Fibroblast of lung (primary cell): ENCODE results near the gene STK32B. TPM values are rescaled to one million over a fixed set of nuclear protein-coding genes. Genes with fewer than 3 reads are reported as not detected.
A peak's percentile ranks its signal among the peaks of the same experiment; 100 is the strongest.

Experiments used
- DNase-seq, 2 donors: peaks; one replicate each; pipeline versions ENCODE4 v3.0.0 to v3.0.0-alpha.2; 2010; ENCODE audit warnings: low read depth in 2 of 2
- H2AFZ ChIP-seq: 2 replicates; pipeline ENCODE4 v1.5.1; 2012; ENCODE audit warnings: low read length, control low read depth, inconsistent platforms
- H3K27ac ChIP-seq: 2 replicates; pipeline ENCODE4 v1.5.1; 2011; ENCODE audit warnings: low read length, control low read depth; ENCODE audit not compliant: insufficient read depth
- H3K27me3 ChIP-seq: 2 replicates; pipeline ENCODE4 v1.5.1; 2011; ENCODE audit warnings: mild to moderate bottlenecking, low read length; ENCODE audit not compliant: control insufficient read depth, insufficient read depth
- H3K36me3 ChIP-seq: 2 replicates; pipeline ENCODE4 v1.5.1; 2011; ENCODE audit warnings: low read length; ENCODE audit not compliant: control insufficient read depth, insufficient read depth
- H3K4me1 ChIP-seq: 2 replicates; pipeline ENCODE4 v1.5.1; 2011; ENCODE audit warnings: low read length; ENCODE audit not compliant: control insufficient read depth, insufficient read depth; ENCODE audit errors: extremely low read depth
- H3K4me2 ChIP-seq: 2 replicates; pipeline ENCODE4 v1.5.1; 2011; ENCODE audit warnings: low read length, control low read depth; ENCODE audit not compliant: insufficient read depth; ENCODE audit errors: extremely low read depth
- H3K4me3 ChIP-seq, 4 experiments: fragments of 200-600 bp in 1 of 4; sonication (generic) in 1 of 4; replicated peaks in 1 of 4; 2 replicates each; pipeline ENCODE4 v1.5.1; 2011 to 2016; ENCODE audit warnings: low read length in 4 of 4, low read depth in 3 of 4, mild to moderate bottlenecking in 3 of 4, control low read depth in 2 of 4, inconsistent platforms in 1 of 4, mixed read lengths in 1 of 4; ENCODE audit not compliant: insufficient read depth in 1 of 4; ENCODE audit errors: control extremely low read depth in 1 of 4
- H3K79me2 ChIP-seq: 2 replicates; pipeline ENCODE4 v1.5.1; 2012; ENCODE audit warnings: mild to moderate bottlenecking, low read length, inconsistent platforms; ENCODE audit not compliant: control insufficient read depth, insufficient read depth
- H3K9ac ChIP-seq: 2 replicates; pipeline ENCODE4 v1.5.1; 2011; ENCODE audit warnings: mild to moderate bottlenecking, low read length, control low read depth; ENCODE audit not compliant: insufficient read depth
- H3K9me3 ChIP-seq: 2 replicates; pipeline ENCODE4 v1.5.1; 2012; ENCODE audit warnings: low read depth, low read length; ENCODE audit not compliant: control insufficient read depth, insufficient read depth
- H4K20me1 ChIP-seq: 2 replicates; pipeline ENCODE4 v1.5.1; 2011; ENCODE audit warnings: low read length; ENCODE audit not compliant: control insufficient read depth, insufficient read depth; ENCODE audit errors: extremely low read depth
- CTCF ChIP-seq, 2 donors: IDR thresholded peaks in 1 of 2; conservative IDR thresholded peaks in 1 of 2; 1 replicate in 1 of 2; 2 replicates in 1 of 2; pipeline ENCODE4 v1.5.1; 2011 to 2012; ENCODE audit warnings: low read length in 2 of 2, control low read depth in 1 of 2, inconsistent platforms in 1 of 2, low read depth in 1 of 2, mild to moderate bottlenecking in 1 of 2
- EZH2 ChIP-seq: IDR thresholded peaks from 2 replicates; pipeline ENCODE4 v1.5.1; 2012; ENCODE audit warnings: low read length, control low read depth, mild to moderate bottlenecking; ENCODE audit errors: missing control alignments
- polyA plus RNA-seq, 2 donors: library from polyadenylated mRNA; depleted of rRNA in 1 of 2; stranded (reverse) in 1 of 2; unstranded in 1 of 2; fragments of >200 nt; gene quantifications; 2 replicates each; pipeline ENCODE4 v1.2.1, GENCODE V29; 2011 to 2012; ENCODE audit warnings: missing spikeins in 1 of 2
- total RNA-seq: library from RNA; depleted of rRNA; stranded (reverse); fragments of >200 nt; gene quantifications from 2 replicates; pipeline ENCODE4 v1.2.1, GENCODE V29; 2014

Gene STK32B
- total and polyA plus RNA-seq, 2 donors (not counting 1 experiment from before 2014, with no cell fraction given) = 0.50 to 1.4 TPM

GRCh38 chr4:5139141-5139540 is 87.9 kb downstream of the STK32B start:
- H3K27ac ChIP-seq = no peak overlapping the region
- no peak overlapping the region for H3K4me3 ChIP-seq
- H3K4me1 ChIP-seq = no peaks in the 10 kb centered on the region
- no peak for DNase-seq
- no peak overlapping the region for H3K9ac ChIP-seq
- H3K4me2 ChIP-seq = no peak overlapping the region
- H4K20me1 ChIP-seq = no peaks in the 10 kb centered on the region
- H3K36me3 ChIP-seq = no peaks in the 10 kb centered on the region
- no peaks in the 10 kb centered on the region for H3K9me3 ChIP-seq
- H3K79me2 ChIP-seq = no peaks in the 10 kb centered on the region
- H3K27me3 ChIP-seq = no peaks in the 10 kb centered on the region
- TF ChIP-seq CTCF (conservative IDR thresholded peaks at IDR 0.05 in 1 of 2, IDR thresholded peaks at IDR 0.05 in 1 of 2; ENCODE audit: low read depth in 1 of 2, low read length in 2 of 2) = no peak
- TF ChIP-seq EZH2 = no peak
- no peak overlapping the region for H2AFZ ChIP-seq

GRCh38 chr4:5141802-5142201 is 90.5 kb downstream of the STK32B start:
- no peak for DNase-seq
- no peak overlapping the region for H3K4me3 ChIP-seq
- H3K9me3 ChIP-seq = no peaks in the 10 kb centered on the region
- TF ChIP-seq CTCF (conservative IDR thresholded peaks at IDR 0.05 in 1 of 2, IDR thresholded peaks at IDR 0.05 in 1 of 2; ENCODE audit: low read depth in 1 of 2, low read length in 2 of 2) (no peak), EZH2 (no peak)
- H2AFZ ChIP-seq = no peak overlapping the region
- no peaks in the 10 kb centered on the region for H3K4me1 ChIP-seq
- H3K27ac ChIP-seq = no peak overlapping the region
- H3K36me3 ChIP-seq = no peaks in the 10 kb centered on the region
- no peaks in the 10 kb centered on the region for H3K79me2 ChIP-seq
- H4K20me1 ChIP-seq = no peaks in the 10 kb centered on the region
- no peaks in the 10 kb centered on the region for H3K27me3 ChIP-seq
- H3K9ac ChIP-seq = no peak overlapping the region
- no peak overlapping the region for H3K4me2 ChIP-seq

GRCh38 chr4:5142726-5143125 is 91.4 kb downstream of the STK32B start:
- TF ChIP-seq EZH2 = no peak
- TF ChIP-seq CTCF (conservative IDR thresholded peaks at IDR 0.05 in 1 of 2, IDR thresholded peaks at IDR 0.05 in 1 of 2; ENCODE audit: low read depth in 1 of 2, low read length in 2 of 2) = peak; percentile 58 to 68
- no peak overlapping the region for H3K4me3 ChIP-seq

More at GRCh38 chr4:5142726-5143125, 91.4 kb downstream of the STK32B start:
- Histone ChIP-seq H3K4me1 (no peaks in the 10 kb centered on the region), H3K9me3 (no peaks in the 10 kb centered on the region), H3K4me2 (no peak overlapping the region), H3K27ac (no peak overlapping the region), H2AFZ (no peak overlapping the region), H4K20me1 (no peaks in the 10 kb centered on the region), H3K9ac (no peak overlapping the region), H3K79me2 (no peaks in the 10 kb centered on the region), H3K27me3 (no peaks in the 10 kb centered on the region), H3K36me3 (no peaks in the 10 kb centered on the region)
- DNase-seq = peak; percentile 36 to 58
